Forelimb muscle (tissue), 1 donor: ENCODE data around the gene NEK7. TPM values are rescaled to one million over a fixed set of nuclear protein-coding genes. Genes with fewer than 3 reads are reported as not detected.
"Not testable (repeated sequence)": the region's sequence is repeated elsewhere in the genome, so short reads cannot be mapped to it uniquely, and the experiment has no call there.

Experiments
- DNase-seq: peaks from one replicate; pipeline ENCODE4 v3.0.0-alpha.2; 2013; ENCODE audit warnings: low read depth
- polyA plus RNA-seq: library from polyadenylated mRNA; unstranded; fragments of 120-200 nt; gene quantifications from one replicate; pipeline ENCODE4 v1.2.1, GENCODE V29; 2013; ENCODE audit not compliant: insufficient read length

Gene NEK7
- polyA plus RNA-seq, 1 donor: 34.7 TPM

DNA sequence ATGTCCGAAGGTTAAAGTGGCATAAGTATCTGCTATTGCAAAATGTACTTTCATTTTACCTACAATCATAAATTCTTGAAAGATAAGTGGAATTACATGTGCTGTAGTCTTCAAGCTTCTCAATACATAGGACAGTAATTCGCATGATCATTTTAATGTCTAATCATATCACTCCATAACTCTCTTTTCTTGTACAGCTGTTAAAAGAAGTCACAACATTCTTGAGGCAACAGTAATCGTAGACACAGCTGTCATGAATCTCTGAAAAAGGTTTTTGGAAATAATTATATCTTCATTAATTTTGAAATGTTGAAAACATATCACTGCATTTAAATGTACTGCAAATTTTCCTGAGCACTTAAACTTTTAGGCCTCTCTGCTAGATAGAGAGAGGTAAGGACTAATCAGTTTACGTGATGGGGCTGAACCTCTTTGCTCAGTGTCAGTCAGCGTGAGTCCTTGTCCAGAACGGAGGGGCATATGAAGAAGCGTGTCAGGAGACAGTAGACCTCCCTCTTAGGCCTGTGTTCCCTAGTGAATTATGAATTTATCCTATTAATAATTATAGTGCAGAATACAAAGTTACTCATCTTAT lies 133.4 kb downstream of the NEK7 start:
- DNase-seq: no peak

DNA sequence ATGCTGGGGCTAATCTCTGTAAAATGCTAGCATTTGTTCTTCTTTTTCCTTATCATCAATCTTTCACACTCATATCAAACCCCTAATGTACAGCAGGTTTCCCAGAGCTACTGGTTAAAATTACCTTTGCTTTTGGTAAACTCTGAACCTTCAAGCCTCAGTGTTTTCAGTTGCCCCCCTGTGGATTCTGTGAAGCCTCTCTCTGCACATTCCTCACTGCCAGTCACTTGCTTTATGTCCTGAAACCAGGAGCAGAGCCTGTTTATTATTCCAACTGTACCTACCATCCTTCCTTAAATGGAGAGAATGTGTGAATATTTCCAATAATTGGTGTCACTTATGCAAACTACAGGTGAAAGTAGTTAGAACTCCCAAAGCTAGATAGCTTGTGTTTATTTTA lies 134.2 kb downstream of the NEK7 start:
- DNase-seq: no peak

DNA sequence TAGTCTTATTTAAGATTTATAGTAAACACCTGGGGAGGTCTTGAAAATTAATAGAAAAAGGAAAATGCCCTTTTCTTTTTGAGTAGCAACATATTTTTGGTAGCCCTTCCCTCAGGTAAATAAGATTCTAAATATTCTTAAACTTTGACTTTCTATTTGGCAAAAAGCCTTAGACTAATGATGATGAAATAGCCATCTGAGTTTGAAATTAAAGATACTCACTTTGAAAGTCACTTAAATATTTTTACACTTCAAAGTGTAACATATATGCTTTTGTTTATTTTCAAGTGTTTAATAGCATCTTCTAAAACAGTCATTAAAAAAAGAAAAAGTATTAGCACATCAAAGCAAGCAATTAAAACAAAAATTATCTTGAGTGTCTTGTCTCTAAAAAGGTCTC lies 135.1 kb downstream of the NEK7 start:
- DNase-seq: no peak

DNA sequence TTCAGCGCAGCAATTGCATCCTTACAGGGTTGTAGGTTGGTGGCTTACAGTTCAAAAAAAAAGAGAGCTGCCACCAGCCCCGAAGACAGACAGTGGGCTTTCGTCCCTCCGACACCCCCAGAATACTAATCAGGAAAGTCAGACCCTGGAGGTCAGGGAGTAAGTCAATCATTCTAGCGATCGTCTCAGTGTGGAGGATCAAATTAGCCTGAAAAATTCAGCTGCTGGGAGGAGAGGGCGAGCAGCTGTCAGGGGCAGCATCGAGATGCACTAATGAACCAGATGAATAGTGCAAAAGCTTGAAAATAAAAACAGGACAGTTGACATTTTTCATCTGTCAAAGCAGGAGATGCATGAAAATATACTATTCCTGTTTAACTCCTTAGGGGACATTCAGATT lies 138.4 kb downstream of the NEK7 start:
- no peak for DNase-seq

DNA sequence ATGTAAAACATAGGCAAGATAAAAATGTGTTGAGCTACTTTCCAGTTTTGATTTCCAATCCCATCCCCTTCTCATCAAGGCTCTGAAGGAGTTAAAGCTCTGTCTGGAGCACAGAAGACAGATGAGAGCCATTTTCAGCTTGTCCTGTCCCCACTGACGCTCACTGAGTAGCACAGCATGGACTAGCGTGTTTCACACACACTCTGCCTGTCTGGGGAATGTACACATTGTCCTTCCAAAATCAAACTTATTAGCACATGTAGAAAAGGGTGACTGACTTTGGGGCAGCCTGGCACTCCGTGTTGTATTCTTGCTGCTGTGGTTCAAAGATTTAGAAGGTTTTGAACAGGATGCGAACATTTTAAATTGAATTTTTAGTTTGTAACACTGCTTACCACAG lies 139.2 kb downstream of the NEK7 start:
- no peak for DNase-seq

DNA sequence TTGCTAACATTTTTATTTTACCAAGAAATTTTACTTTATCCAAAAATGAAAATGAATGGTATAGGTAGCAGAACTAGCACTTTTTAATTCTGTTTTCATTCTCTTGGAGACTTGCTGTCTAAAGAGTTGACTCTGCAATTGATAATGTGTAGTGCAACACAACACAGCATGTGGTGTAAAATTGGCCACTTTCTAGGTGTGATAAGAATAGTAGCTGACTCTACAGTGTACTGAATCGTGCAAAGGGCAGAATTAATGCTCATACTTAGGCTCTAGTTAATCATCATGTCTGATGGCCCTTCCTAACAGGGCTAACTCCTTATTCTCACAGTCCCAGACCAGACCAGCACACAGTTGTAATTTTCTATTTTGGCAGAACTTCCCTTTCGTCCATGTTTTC lies 140.5 kb downstream of the NEK7 start:
- DNase-seq: no peak

DNA sequence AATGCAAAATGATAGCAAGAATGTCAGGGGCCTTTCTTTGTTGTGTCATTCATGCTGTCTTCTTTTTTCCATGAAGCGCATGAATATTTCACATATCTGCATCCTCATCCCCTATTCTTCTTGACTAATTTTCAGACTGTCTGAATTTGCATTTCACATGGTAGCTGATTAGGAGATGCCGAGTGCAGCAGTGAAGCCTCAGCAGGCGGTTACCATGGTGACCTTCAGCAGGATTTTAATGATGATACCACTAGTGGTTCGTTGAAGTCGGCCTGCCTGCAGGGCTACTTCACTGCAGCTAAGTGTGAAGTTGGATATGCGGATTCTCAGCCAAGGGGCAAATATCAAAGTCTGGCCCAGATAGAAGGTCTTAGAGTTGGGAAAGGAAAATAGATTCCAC lies 141.8 kb downstream of the NEK7 start:
- no peak for DNase-seq

DNA sequence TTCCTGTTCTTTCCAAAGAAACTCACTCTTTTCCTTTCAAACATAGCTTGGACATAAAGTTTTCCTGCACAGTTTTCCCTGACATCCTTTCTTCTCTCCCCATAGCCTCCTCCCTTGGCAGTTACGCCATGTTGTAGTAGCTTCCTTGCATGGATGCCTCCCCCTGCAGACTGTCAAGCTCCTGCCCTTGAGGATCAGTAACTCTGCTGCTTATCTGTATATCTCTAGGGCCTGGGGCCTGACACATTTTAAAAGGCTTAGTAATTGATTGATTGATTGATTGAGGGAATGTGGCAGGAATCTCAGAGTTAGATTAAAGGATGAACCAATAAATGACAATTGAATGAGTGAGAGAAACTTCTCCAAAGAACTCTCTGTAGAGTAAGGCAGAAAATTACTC lies 143.7 kb downstream of the NEK7 start:
- no peak for DNase-seq

DNA sequence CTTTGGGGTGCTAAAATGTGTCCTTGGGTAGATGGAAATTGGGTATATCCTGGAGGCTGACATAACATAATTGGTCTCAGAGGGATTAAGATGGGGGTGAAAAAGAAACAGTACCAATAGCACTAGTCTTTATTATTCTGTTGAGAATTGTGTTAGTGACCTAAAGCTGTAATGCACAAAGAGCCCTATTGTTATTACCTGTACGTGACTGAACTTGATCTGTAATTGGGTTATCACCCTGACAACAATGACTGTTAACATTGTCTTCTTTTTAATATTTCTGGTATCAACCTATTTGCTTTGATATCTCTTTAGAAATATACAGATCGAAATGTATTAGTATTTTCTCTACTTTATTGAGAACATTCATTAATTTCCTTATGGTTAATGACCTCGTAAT lies 147.6 kb downstream of the NEK7 start:
- DNase-seq: no peak

DNA sequence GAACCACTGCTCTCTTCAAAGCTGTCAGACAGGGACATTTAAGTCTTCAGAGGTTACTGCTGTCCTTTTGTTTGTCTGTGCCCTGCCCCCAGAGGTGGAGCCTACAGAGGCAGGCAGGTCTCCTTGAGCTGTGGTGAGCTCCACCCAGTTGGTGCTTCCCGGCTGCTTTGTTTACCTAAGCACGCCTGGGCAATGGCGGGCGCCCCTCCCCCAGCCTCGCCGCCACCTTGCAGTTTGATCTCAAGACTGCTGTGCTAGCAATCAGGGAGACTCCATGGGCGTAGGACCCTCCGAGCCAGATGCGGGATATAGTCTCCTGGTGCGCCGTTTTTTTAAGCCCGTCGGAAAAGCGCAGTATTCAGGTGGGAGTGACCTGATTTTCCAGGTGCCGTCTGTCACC lies 158.0 kb downstream of the NEK7 start:
- DNase-seq: not testable (repeated sequence)

DNA sequence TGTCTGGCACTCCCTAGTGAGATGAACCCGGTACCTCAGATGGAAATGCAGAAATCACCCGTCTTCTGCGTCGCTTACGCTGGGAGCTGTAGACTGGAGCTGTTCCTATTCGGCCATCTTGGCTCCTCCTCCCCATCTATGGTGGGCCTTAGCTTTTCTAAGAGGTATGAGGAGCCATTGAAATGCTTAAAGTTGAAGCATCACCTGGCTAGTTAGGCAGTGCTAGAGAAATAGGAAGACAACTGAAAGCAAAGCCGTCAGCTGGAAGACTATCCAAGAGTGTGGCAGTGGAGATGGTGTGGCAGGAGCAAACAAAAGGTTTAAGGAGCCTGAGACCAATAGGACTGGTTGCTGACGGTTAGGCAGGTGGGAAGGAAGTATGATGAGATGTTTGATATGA lies 158.5 kb downstream of the NEK7 start:
- not testable (repeated sequence) for DNase-seq

DNA sequence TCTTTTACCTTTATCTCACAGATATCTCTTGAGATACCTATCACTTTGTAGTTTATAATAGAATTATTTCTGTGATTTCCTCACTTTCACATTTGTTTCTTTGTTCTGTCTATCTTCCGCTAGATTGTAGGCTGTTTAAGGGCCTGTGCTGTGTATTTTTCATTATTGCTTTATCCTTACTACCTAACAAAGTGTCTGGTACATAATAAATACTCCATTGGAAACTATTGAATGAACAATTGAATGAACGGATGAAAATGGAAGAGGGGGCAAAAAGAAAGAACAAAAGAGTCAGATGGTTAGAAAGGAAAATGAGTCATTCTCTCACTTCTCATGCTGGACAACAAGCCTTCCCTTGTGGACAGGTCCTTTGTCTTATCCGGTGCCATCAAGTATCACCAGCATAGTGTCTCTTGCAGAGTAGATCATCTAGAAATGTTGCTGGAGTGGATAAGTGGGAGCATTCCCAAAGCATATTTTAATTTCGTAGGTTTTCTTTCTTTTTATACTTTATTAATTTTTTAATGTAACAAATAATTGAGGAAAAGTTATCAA lies 159.8 kb downstream of the NEK7 start:
- DNase-seq: no peak

DNA sequence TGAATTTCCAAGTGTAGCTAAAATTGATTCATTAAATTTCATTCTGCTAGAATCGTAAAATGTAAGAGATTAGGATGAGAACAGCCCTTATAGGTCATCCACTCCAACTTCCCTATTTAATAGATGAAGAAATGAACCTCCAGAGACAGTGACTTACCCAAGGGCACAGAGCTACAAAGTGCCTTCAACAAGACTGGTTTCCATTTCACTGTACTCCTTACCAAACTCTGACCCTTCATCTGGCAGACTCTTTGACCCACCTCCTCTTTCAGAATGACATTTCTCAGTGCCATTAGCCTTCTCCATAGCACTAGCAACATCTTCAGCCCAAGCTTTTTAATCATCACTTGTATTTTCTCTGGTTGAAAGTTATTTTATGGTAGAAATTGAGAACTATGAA lies 161.3 kb downstream of the NEK7 start:
- no peak for DNase-seq

DNA sequence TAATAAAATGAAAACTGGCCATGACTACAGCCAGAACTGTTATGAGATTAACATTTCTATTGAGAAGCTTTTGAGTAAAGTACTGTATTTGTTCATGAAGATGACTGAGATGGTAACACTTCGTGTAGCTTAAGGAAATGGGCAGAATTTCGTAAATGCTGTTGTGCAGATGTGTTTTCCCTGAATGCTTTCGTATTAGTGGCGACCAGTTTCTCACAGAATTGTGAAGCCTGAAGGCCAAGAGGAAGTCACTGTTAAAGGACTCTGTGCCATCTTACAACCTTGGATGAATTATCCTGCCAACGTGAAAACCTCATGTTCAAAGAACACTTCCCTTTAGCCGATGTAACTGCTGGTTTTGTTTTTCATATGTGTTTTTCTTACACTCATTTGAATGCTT lies 164.0 kb downstream of the NEK7 start:
- DNase-seq: no peak

DNA sequence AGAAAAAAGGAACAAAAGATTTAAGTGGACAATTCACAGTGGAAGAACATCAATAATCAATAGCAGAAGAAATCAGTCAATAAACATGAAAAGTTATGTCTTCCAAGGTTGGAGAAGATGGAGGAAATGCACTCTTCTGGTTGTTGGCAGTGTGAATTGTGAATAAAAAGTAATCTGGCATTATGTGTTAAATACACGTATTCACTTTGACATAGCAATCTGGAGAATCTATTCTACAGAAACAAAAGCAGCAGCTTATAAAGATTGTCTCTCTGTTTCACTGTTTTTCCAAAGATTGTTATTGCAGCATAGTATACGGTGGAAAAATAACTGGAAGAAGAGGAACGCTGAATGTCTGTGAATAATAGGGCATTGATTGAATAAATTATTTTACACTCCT lies 169.4 kb downstream of the NEK7 start:
- no peak for DNase-seq

DNA sequence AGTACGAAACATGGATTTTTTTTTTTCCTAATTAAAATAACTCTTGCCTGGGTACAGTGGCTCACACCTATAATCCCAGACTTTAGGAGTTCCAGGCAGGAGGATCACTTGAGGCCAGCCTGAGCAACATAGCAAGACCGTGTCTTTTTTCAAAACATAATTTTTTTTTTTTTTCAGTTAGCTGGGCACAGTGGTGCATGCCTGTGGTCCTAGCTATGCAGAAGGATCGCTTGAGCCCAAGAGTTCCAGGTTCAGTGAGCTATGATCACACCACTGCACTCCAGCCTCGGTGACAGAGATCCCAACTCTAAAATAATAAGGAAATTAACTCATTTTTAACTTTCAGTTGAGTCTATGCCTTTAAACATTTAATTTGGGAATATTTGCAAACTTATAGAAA lies 170.1 kb downstream of the NEK7 start:
- no peak for DNase-seq

DNA sequence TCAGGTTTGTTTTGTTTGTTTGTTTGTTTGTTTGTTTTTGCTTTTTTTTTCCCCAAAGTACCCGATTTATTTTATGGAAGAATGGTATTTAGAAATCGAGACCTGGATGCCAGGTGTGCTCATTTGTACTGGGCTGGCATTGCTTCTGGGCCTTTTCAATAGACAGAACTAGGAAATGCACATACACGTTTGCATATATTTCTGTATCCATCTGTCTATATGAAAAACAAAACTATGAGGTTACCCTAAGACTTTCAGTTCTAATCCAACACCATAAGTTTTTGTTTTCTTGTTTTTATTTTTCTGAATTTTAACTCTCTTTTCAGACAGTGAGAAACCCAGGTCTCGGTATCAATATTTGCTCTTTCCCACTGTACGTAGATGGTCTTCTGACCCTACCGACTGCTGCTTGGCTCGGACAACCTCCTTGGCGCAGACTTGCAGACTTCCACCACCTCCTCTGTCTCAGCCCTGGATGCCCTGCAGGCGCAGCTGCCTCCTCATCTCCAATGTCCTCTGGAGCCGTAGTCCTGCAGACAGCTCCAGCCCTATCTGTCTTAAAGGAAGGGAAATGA lies 171.7 kb downstream of the NEK7 start:
- DNase-seq: no peak

DNA sequence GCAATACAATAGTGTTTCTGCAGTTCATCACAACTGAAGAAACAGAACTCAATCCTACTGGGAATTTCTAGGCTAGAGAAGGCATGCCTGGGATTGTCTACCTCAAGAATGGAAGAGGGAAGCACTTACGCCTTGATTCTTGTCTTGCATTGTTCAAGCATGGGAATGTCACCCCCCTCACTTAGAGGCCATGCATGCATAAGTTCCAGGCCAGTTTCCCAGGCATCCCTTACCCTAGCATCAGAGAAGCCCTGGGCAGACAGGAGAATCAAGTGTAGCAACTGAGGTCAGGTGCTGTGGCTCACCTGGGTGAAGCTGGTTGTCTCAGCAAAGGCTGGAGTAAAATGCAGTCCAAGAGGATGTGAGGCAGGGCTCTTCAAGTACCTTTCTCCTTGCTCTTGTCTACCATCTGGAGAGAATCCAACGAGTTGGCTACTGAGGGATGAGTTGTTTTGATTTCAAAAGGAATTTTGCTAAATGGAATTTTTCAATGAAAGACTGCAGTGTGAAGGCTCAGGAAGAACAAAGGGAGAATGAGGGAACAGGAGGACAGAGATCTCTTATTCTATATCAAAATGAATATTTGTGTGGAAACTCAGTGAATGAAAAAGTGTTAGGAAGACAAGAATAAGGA lies 174.3 kb downstream of the NEK7 start:
- no peak for DNase-seq

DNA sequence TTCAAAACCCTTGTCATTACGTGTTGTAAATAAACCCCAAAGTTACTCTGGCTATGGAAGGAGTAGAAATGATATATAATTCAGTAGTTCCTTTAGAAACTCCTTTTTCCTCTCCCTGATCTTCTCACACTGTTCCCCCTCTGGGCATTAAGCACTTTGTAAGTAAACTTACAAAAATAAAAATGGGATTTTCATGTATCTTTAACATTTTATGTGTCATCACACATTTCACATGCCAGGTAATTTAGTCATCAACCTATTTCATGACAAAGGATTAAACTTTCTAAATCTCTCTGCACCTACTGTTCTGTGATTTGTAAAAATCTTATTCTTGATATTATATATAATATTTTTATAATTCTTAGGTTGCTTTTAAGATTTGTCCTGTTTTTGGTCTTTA lies 176.9 kb downstream of the NEK7 start:
- no peak for DNase-seq

DNA sequence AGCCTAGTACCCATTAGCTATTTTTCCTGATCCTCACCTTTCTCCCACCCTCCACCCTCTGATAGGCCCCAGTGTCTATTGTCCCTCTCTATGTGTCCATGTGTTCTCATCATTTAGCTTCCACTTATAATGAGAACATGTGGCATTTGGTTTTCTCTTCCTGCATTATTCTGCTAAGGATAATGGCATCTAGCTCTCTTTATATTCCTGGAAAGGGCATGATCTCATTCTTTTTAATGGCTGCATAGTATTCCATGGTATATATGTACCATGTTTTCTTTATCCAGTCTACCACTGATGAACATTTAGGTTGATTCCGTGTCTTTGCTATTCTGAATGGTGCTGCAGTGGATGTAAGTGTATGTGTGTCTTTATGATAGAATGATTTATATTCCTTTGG lies 178.9 kb downstream of the NEK7 start:
- DNase-seq: no peak

DNA sequence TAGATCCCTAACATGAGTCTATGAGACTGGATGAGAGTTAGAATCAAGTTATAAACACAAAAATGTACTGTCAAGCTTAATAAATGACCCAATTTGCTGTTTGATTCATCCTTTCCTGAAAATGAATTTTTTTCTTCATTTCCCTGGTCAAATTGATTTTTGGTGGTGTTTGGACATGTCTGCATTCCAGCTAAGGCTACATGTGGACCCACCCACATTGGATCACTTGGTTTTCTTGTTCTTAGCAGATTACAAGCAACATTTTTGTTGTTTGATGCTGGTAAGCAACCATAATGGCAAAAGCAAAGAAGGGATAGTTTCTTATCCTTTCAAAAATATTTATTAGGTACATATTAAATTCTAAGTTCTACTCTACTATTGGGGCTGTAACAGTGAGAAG lies 181.1 kb downstream of the NEK7 start:
- no peak for DNase-seq

DNA sequence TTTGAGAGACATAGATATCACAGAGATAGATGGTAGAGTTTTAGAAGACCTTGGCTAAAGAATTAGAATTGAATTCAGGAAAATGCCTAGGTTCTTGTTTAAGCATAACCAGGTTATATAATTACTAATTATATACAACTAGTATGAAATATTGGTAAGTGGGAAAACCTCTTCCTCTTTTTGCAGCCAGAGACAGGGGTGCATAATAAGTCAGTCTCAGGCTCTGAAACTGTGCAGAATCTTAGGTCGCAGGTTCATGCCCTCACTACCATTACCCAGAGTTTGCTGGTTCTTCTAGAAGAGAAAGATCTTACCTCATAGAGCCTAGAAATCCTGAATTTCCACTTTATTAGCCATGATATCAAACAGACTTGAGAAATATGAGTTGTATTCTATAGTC lies 183.3 kb downstream of the NEK7 start:
- DNase-seq: no peak

DNA sequence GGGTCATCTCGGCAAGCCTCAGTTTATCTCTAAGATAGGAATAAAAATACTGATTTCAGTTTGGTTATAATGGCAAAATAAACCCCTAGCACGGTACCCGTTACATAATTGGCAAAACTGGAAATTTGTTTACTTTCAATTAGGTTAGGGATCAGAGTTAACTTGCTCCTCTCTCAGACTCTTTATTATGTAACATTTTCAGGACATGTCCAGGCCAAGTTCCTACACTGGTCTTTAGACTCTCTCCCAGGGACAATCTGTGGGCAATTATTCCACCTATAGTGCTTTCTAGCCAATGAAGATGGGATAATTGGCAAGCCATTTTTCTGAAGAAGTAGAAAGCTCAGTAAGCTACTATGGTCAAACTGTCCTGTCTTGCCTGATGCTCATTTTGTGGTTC lies 189.4 kb downstream of the NEK7 start:
- DNase-seq: no peak

DNA sequence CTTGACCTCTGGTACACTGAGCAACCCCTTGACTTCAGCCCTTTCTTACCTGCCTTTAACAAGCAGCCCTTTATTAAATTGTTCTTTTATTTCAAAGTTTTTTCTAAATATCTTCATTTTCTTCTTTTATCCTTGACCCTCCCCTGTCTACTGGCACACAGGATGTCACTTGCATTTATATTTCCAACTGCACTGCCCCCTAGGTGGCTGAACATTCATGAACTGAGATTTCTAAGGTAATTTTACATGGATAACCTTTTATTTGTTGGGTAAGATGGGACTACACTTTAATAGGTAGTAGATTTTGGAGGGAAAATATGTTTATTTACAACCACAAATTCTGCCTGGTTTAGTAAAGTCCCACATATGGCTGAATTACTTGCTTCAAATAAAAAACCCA lies 193.7 kb downstream of the NEK7 start:
- no peak for DNase-seq
